NCI-H510A (cell line): Measurements from ENCODE around the gene JAK2.
"Not testable (repeated sequence)": the region's sequence is repeated elsewhere in the genome, so short reads cannot be mapped to it uniquely, and the experiment has no call there.

Experiments
- DNase-seq: peaks from one replicate; lab custom pipeline; 2025; lab: John Stamatoyannopoulos, UW

JAK2 gene

DNA sequence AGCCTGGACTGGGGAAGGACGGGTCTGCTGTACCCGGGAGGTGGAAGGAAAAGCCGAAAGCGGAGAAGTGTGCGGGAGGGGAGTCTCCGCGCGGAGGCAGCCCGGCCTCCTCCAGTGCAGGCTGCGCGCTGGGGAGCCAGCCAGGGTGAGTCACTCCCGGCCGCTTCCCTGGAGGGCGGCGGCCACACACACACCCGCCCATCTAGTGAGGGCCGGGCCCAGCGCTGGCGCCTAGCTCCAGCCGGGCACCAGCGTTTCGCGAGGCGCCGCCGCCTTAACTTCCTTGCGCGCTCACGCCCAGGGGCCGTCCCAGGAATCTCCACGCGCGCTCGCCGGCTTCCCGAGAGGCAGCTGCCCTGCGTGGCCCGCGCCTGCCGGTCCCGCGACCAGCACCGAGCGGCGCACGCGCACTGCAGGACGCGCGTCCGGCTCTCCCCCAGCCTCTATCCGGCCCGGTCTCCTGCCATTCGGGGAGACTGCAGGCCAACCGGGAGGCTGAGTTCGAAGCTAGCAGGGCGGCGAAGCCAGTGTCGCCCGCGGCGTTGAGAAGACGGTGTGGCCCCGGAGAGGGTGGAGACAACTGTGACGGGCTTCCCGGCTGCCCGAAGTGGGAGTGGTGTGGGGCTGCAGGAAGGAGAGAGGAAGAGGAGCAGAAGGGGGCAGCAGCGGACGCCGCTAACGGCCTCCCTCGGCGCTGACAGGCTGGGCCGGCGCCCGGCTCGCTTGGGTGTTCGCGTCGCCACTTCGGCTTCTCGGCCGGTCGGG is at the start of gene JAK2:
Gene JAK2, plus strand, starts transcription at position 652 of the 765 bp plus-strand sequence. CDS start 36,716 bp downstream, outside the sequence.
- DNase-seq: peak; percentile 73

DNA sequence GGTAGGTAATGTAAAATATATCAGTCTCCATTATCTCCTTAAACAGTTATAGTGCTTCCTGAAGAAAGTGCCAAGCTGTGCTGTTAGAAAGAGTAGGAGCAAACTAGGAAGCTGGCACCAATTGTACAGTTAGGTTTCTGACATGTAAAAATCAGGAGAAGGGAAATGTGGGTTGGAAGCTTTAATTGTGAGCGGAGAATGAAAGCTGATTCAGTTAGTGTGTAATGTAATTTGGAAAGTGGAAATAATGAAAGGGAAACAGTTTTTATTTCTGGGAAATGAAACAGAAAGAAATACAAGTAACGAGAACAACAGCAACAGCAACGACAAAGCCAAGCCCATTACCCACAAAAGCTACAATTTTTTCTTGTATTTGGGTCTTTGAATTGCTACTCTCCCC is 48.8 kb upstream of the JAK2 start:
- no peak for DNase-seq

- DNase-seq: no peak
Measured at GRCh38 chr9:4936823-4937222, 48.2 kb upstream of the JAK2 start.

GRCh38 chr9:4937446-4937845 is 47.6 kb upstream of the JAK2 start:
- no peak for DNase-seq

DNA sequence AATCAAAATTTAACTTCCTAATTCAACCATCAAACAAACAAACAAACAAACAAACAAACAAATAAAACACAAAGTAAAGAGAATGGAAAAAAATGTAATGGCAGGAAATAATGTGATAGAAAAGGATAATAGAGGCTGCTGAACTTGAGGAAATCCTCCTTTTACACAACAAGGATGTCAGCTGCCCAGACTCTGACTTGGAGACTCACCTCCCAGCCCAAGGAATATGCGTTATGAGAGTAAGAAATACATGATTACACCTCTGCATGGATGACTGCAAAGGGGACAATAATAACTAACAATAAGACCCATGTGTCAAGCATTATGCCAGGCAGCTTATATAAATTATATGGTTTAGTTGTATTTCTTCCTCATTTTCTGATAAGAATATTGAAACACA is 46.6 kb upstream of the JAK2 start:
- no peak for DNase-seq

DNA sequence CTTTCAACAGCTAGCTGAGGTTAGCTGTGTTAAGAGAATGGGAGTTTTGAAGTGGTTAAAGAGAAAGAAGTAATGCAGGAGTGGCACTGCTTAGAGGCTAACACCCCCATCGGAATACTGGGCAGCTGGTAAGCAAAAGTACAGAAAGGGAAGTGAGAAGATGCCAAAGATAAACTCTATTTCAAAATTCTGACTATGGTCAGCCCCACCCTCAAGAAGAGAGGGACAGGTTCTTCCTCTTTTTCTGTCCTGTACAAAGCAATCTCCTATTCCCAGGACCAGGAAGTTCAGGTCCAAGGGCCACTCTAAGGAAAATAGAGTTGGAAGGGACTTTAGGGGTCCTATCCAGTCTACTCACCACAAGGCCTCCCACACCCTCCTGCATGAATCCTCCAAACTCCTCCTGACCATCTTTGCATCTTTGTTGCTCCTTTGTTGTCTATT is 45.9 kb upstream of the JAK2 start:
- DNase-seq: no peak

DNA sequence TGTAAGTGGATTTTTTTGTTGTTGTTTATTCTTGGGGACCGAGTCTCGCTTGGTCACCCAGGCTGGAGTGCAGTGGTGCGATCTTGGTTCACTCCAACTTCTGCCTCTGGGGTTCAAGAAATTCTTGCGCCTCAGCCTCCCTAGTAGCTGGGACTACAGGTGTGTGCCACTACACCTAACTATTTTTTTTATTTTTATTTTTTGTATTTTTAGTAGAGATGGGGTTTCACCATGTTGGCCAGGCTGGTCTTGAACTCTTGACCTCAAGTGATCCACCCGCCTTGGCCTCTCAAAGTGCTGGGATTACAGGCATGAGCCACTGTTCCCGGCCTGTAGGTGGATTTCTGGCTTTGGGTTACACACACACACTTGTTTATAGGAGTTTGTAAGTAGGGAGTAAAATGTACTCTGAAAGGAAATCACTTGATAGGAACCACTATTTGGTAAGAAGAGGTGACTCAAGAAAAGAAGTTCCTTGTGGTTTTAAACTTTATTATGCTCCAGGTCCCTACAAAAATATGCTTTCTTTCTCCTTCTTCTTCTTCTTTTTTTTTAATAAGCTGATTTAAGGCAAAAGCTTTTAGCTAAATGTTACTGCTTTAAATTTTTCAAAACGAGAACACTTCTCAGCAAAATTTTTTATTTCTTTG is 42.9 kb upstream of the JAK2 start:
- not testable (repeated sequence) for DNase-seq

DNA sequence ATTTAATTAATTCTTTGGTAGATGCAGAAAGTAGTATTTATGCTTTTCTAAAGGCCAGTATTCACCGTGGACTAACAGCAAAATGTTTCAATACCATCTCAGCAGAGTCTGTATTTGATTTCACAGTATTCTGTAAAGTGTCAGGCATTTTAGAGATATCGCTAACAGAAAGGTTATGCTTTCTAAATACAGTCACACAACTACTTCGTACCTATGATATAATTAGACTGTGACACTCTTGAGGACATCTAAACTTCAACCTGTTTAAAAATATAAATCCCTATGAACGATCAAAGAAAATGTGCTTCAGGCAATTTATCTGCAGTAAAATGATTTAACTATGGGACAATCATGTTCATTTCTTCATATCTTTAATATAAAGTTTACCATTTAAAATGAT is 41.7 kb upstream of the JAK2 start:
- DNase-seq: no peak

DNA sequence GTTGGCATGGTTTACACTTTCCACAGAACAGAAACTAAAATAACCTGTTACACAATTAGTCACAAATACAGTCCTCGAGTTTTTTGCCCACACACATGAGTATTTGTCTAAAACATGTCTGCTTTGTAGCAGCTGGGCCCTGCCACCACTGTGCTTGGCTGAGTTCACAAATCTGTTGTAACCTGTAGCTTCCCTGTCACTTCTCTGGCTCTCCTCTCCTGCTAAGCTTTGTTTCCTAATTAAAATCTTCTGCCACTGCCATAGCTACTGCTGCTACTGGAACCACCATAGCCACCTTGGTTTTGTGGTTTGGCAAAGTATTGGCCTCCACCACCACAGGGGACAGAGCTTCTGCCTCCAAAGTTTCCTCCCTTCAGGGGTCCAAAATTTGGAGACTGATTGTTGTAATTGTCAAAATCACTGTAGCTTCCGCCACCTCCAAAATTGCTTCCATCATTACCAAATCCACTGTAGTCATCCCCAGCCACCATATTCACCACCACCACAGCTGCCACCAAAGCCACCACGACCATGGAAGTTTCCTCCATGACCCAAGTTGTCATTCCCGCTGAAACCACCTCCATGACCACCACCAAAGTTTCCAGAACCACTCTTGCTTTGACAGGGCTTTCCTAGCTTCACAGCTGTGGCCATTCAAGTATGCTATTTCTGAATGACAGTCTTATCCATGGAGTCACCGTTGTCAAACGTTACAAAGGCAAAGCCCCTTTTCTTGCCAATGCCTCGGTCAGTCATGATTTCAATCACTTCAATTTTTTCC is 40.5 kb upstream of the JAK2 start:
- not testable (repeated sequence) for DNase-seq

DNA sequence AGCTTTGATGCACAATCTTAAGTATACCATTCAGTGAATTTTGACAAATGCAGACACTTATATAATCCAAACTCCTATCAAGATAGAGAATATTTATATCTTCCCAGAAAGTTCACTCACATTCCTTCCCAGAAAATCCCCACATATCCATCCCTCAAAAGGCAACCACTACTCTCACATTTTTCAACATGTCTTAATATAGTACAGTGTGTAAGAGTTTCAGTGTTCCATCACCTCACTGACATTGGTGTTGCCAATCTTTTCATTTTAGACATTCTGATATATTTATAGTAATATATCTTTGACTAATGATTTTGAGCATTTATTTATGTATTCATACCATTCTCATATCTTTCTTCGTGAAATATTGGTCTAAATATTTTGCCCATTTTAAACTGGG is 38.1 kb upstream of the JAK2 start:
- DNase-seq: no peak

DNA sequence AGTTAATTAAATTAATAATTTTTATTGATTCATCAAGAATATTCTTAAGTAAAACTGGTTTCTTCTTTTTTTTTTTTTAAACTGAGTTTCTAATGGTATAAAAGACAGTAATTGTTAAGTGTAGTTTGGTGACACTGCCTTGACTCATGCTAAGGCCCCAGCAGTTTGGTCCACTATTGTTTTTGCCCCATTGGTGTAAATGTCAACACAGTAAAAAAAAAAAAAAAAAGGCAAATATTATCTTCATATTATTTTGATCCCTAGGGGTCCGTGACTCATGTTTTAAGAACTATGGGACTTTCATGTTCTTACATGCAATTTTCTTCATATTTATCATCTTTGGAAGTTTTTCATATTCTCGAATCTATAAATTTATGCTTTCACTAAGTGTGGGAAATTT is 29.2 kb upstream of the JAK2 start:
- DNase-seq: no peak

DNA sequence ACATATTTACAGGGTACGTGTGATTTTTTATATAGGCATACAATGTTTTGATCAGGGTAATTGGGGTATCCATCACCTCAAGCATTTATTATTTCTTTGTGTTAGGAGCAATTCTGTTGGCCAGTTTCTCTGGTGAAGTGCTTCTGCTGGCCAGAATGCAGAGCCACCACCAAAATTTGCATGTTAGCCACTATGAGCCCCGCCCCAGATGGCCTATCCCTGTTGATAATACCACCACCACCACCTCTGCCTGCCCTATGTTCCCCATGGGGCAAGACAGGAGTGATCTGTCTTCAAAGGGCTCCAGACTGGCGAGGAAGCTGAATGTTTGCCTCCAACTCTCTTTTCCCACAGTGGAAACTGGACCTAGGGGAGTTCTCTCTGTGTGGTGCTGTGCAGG is 26.0 kb upstream of the JAK2 start:
- no peak for DNase-seq

DNA sequence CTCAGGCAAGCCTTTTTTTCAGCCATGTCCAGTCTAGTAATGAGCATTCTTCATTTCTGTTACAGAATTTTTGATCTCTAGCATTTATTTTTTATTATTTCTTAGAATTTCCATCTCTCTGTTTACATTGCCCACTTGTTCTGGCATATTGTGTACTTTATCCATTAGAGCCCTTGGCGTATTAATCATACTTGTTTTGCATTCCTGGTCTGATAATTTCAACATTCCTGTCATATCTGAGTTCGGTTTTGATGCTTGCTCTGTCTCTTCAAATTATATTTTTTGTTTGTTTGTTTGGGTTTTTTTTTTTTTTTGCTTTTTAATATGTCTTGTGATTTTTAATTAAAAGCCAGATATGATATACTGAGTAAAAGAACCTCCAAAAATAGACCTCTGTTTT is 23.0 kb upstream of the JAK2 start:
- DNase-seq: no peak

DNA sequence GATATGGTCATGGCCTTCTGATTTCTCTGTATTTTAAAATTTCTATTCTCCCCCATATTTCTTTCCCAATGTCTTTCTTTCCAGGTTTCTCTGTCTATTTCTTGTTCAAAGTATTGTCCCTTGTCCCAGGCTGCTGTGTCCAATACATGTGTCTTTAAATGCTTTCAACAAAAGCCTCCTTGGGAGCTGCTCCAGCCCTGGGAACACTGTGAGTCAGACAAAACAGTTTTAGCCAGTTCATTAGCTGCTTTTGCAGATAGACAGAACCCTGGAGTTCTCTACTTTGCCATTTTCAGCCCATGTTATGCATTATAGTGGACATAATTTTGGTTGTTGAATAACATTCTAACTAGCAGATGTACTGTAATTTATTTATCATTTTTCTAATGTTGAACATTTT is 20.5 kb upstream of the JAK2 start:
- no peak for DNase-seq

DNA sequence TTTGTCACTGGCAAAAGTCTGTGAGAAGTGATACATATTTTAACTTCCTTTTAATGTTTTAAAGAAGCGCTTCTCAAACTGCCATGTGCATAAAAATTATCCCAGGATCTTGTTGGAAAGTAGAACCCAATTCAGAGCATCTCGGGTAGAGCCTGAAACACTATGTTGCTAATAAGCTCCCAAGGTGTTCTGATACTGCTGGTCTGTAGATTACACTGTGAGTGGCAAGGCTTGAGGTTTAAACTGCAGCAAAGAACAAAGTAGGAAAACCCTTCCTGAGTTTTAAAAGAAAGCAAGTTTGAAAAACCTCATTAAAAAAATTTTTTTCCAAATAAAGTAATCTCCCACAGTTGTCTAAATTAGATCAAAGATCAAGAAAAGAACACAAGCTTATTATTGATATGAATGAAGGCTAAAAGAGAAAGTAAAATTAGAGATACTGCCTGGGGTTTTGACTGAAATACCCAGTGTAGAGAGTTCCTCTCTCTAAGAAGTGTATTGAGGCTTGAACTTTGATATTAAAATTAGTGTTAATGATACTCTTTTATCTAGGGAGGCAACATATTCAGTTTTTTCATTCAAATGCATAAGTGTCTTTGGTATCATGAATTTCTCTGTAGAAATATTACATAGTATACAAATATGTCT is 19.8 kb upstream of the JAK2 start:
- DNase-seq: no peak

DNA sequence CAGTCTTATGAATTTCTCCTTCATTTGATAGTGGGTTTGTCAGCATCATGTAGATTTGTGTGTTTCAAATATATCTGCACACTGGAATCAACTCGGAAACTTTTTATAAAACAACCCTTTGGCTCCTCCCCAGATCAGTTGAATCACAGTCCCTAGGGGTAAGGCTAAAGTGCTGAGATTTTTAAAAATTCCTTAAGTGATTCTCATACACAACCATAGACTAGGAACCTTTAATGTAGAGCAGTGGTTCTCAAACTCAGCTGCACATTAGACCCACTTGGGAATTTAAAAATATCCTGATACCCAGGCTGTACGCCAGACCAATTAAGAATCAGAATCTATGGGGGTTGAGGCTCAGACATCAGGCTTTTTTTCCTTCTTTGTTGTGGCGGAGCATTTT is 17.5 kb upstream of the JAK2 start:
- no peak for DNase-seq

GRCh38 chr9:4969130-4969529 is 15.9 kb upstream of the JAK2 start:
- DNase-seq: no peak

DNA sequence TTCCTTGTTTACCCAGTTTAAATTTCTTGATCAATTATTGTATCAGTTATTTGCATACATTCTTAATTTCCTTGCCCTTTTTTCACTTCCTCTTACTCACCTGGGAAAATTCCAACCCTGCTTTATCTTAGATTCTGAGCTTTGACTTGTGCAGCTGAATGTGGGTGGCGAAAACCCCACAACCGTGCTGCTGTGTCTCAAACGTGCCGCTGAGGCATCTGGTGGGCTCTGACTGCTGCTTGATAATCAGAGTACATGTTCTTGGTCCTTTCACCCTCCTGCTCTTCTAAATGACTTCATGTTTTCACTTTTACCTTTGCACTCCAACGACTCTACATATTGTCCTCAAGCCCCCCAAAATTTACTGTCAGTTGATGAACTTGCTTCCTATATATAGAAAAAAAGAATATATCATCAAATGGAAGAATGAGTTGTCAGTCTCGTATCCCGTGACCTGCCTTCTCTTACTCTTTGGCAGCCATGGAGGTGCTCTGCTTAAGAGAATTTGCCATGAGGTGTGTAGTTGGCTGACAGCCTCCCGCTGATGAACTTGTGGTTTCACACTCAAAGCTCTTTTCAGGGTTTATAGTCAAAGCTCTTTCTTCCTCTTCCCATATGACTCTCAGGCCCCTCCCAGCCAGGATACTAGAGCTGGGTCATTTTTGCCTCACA is 14.0 kb upstream of the JAK2 start:
- DNase-seq: no peak

- DNase-seq: no peak
Measured at GRCh38 chr9:4973246-4973645, 11.8 kb upstream of the JAK2 start.

- no peak for DNase-seq
Measured at GRCh38 chr9:4973902-4974301, 11.2 kb upstream of the JAK2 start.

GRCh38 chr9:4979239-4979638 is 5.8 kb upstream of the JAK2 start:
- no peak for DNase-seq
